Measurements from ENCODE around the gene SNX21.

DNA sequence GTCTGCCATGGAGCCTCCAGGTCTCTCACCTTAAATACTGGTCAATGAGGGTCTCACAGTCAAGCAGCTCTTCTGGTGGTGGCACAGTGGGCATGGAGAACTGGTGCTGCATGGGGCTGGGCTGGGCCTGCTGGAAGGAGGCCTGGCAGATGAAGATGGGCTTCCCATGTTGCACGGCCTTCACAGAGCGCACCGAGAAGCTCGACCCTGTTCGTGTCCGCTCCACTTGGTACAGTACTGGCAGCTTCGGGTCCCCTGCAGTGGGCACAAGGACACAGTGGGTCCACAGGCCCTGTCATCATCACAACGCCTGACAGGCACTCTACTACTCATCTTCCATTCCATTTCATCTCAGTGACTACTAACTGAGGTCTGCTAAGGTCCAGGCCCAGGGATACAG lies 14.8 kb downstream of the SNX21 start:
- TF ChIP-seq, protein P1, sequence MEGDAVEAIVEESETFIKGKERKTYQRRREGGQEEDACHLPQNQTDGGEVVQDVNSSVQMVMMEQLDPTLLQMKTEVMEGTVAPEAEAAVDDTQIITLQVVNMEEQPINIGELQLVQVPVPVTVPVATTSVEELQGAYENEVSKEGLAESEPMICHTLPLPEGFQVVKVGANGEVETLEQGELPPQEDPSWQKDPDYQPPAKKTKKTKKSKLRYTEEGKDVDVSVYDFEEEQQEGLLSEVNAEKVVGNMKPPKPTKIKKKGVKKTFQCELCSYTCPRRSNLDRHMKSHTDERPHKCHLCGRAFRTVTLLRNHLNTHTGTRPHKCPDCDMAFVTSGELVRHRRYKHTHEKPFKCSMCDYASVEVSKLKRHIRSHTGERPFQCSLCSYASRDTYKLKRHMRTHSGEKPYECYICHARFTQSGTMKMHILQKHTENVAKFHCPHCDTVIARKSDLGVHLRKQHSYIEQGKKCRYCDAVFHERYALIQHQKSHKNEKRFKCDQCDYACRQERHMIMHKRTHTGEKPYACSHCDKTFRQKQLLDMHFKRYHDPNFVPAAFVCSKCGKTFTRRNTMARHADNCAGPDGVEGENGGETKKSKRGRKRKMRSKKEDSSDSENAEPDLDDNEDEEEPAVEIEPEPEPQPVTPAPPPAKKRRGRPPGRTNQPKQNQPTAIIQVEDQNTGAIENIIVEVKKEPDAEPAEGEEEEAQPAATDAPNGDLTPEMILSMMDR (IDR thresholded peaks at IDR 0.05): no peak
- no peak for TF ChIP-seq POLR2A (IDR thresholded peaks at IDR 0.05)
